HepG2 (cell line): ENCODE data around the gene ZSCAN1.

ENCODE experiments used
- CTCF ChIP-seq: sonication (generic); formaldehyde crosslinking; IDR thresholded peaks from 2 replicates; pipeline ENCODE4 v1.5.0; 2020; ENCODE audit warnings: mild to moderate bottlenecking, missing genetic modification reagents, moderate library complexity
- ETS1 ChIP-seq: sonication (generic); formaldehyde crosslinking; IDR thresholded peaks from 2 replicates; pipeline ENCODE4 v1.4.0; 2020; ENCODE audit warnings: missing genetic modification reagents
- POLR2AphosphoS5 ChIP-seq: IDR thresholded peaks from 2 replicates; pipeline ENCODE4 v1.6.1; 2012; ENCODE audit warnings: low read depth, low read length
- REST ChIP-seq, 2 experiments: IDR thresholded peaks; 2 replicates each; pipeline ENCODE4 v1.6.1; 2011 to 2012; ENCODE audit warnings: low read length in 2 of 2, borderline replicate concordance in 1 of 2, low read depth in 1 of 2, mild to moderate bottlenecking in 1 of 2, moderate library complexity in 1 of 2
- ZBTB34 ChIP-seq: sonication (generic); formaldehyde crosslinking; IDR thresholded peaks from 2 replicates; pipeline ENCODE4 v1.8.0; 2022; ENCODE audit warnings: mild to moderate bottlenecking, missing genetic modification reagents
- ZBTB49 ChIP-seq: sonication (generic); formaldehyde crosslinking; IDR thresholded peaks from 2 replicates; pipeline ENCODE4 v1.4.0; 2020; ENCODE audit warnings: missing genetic modification reagents, borderline replicate concordance
- ZNF598 ChIP-seq: sonication (generic); formaldehyde crosslinking; IDR thresholded peaks from 2 replicates; pipeline ENCODE4 v1.5.1; 2020; ENCODE audit warnings: mild to moderate bottlenecking, missing genetic modification reagents, borderline replicate concordance

- TF ChIP-seq POLR2AphosphoS5: no peak
- TF ChIP-seq ETS1 (CRISPR knock-in tag): no peak
- no peak for TF ChIP-seq REST (IDR thresholded peaks at IDR 0.05; ENCODE audit: borderline replicate concordance in 1 of 2, low read depth in 1 of 2, low read length in 2 of 2)
- no peak for TF ChIP-seq ZBTB34 (CRISPR knock-in tag)
- TF ChIP-seq ZNF598 (CRISPR knock-in tag): no peak
- no peak for TF ChIP-seq ZBTB49 (CRISPR knock-in tag)
- TF ChIP-seq CTCF (CRISPR knock-in tag): no peak
These were observed 64.8 kb downstream of the ZSCAN1 start for GRCh38 chr19:58098682-58098998.
